ENCODE results near the gene SLC25A17. TPM values are rescaled to one million over a fixed set of nuclear protein-coding genes. Genes with fewer than 3 reads are reported as not detected.

The SLC25A17 gene
- polyA plus RNA-seq, 4 donors = 8.1 to 18.5 (median 11.0) TPM

GRCh38 chr22:40746428-40747220 is 72.5 kb downstream of the SLC25A17 start:
- no peaks in the 10 kb centered on the region for H3K27me3 ChIP-seq (ENCODE audit: control insufficient read depth in 3 of 3, insufficient read depth in 3 of 3, low read length in 3 of 3)
- H3K36me3 ChIP-seq (ENCODE audit: control insufficient read depth in 3 of 3, insufficient read depth in 2 of 3, low read depth in 1 of 3, low read length in 3 of 3) = no peaks in the 10 kb centered on the region
- H3K27ac ChIP-seq (ENCODE audit: low read depth in 1 of 3, low read length in 2 of 3) = no peak overlapping the region
- DNase-seq = no peak
- no peaks in the 10 kb centered on the region for H3K4me1 ChIP-seq (ENCODE audit: control insufficient read depth in 3 of 3, insufficient read depth in 2 of 3, low read depth in 1 of 3, low read length in 2 of 3)
- 64 to 81% (median 72%) methylated on average over 4 to 5 of the region's 12 CpGs for WGBS, 3 donors
- H3K4me3 ChIP-seq (ENCODE audit: low read depth in 1 of 3, low read length in 3 of 3) = no peak overlapping the region
- no peak for FAIRE-seq
- H3K9me3 ChIP-seq (ENCODE audit: control insufficient read depth in 2 of 2, insufficient read depth in 1 of 2, low read depth in 1 of 2, low read length in 1 of 2) = peaks cover 0 to 14% of the 10 kb centered on the region in 2 donors

DNA sequence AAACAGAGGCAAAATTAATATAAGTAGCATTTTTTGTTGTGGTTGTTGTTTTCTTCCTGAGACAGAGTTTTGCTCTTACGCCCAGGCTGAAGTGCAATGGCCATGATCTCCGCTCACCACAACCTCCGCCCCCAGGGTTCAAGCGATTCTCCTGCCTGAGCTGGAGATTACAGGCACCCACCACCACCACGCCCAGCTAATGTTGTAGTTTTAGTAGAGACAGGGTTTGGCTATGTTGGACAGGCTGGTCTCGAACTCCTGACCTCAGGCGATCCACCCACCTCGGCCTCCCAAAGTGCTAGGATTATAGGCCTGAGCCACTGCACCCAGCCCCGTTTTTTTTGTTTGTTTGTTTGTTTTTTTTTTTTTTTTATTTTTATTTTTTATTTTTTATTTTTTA is 75.4 kb downstream of the SLC25A17 start:
- 77 to 82% (median 79%) methylated on average over 9 of the region's 9 CpGs for WGBS, 3 donors

GRCh38 chr22:40741116-40741515 is 78.0 kb downstream of the SLC25A17 start:
- Histone ChIP-seq H3K36me3 (ENCODE audit: control insufficient read depth in 3 of 3, insufficient read depth in 2 of 3, low read depth in 1 of 3, low read length in 3 of 3) (no peaks in the 10 kb centered on the region), H3K4me1 (ENCODE audit: control insufficient read depth in 3 of 3, insufficient read depth in 2 of 3, low read depth in 1 of 3, low read length in 2 of 3) (no peaks in the 10 kb centered on the region), H3K27me3 (ENCODE audit: control insufficient read depth in 3 of 3, insufficient read depth in 3 of 3, low read length in 3 of 3) (no peaks in the 10 kb centered on the region), H3K9me3 (ENCODE audit: control insufficient read depth in 2 of 2, insufficient read depth in 1 of 2, low read depth in 1 of 2, low read length in 1 of 2) (no peaks in the 10 kb centered on the region), H3K27ac (ENCODE audit: low read depth in 1 of 3, low read length in 2 of 3) (no peak overlapping the region), H3K4me3 (ENCODE audit: low read depth in 1 of 3, low read length in 3 of 3) (no peak overlapping the region)
- 59 to 68% (median 64%) methylated on average over 4 of the region's 4 CpGs for WGBS, 3 donors
- FAIRE-seq (no peak), DNase-seq (no peak)

More for the DNA sequence above, 75.4 kb downstream of the SLC25A17 start:
- DNase-seq (no peak), FAIRE-seq (no peak)
- Histone ChIP-seq H3K4me1 (ENCODE audit: control insufficient read depth in 3 of 3, insufficient read depth in 2 of 3, low read depth in 1 of 3, low read length in 2 of 3) (no peaks in the 10 kb centered on the region), H3K36me3 (ENCODE audit: control insufficient read depth in 3 of 3, insufficient read depth in 2 of 3, low read depth in 1 of 3, low read length in 3 of 3) (no peaks in the 10 kb centered on the region), H3K27me3 (ENCODE audit: control insufficient read depth in 3 of 3, insufficient read depth in 3 of 3, low read length in 3 of 3) (no peaks in the 10 kb centered on the region), H3K4me3 (ENCODE audit: low read depth in 1 of 3, low read length in 3 of 3) (no peak overlapping the region), H3K27ac (ENCODE audit: low read depth in 1 of 3, low read length in 2 of 3) (no peak overlapping the region), H3K9me3 (ENCODE audit: control insufficient read depth in 2 of 2, insufficient read depth in 1 of 2, low read depth in 1 of 2, low read length in 1 of 2) (peaks cover 0 to 11% of the 10 kb centered on the region in 2 donors)

DNA sequence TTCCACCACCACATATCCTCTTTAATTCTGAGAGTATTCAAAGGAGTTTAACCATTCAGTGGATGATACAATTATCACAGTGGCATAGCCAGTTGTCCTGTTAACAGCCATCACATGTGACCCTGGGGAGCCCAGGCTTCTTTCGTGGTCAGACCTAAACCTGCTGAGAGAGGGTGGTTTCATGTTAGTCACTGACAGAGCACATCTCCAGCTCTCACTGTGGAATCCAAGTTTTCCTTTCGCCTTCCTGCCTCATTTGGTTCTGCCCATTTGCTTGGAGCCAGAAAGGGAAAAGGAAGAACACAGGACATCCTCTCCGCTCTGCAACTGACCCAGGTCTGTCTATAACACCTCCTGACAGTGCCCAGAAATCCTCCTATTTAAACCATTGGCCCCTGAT is 79.4 kb downstream of the SLC25A17 start:
- Histone ChIP-seq H3K4me1 (ENCODE audit: control insufficient read depth in 3 of 3, insufficient read depth in 2 of 3, low read depth in 1 of 3, low read length in 2 of 3) (no peaks in the 10 kb centered on the region), H3K27ac (ENCODE audit: low read depth in 1 of 3, low read length in 2 of 3) (no peak overlapping the region), H3K36me3 (ENCODE audit: control insufficient read depth in 3 of 3, insufficient read depth in 2 of 3, low read depth in 1 of 3, low read length in 3 of 3) (no peaks in the 10 kb centered on the region), H3K9me3 (ENCODE audit: control insufficient read depth in 2 of 2, insufficient read depth in 1 of 2, low read depth in 1 of 2, low read length in 1 of 2) (no peaks in the 10 kb centered on the region), H3K27me3 (ENCODE audit: control insufficient read depth in 3 of 3, insufficient read depth in 3 of 3, low read length in 3 of 3) (no peaks in the 10 kb centered on the region), H3K4me3 (ENCODE audit: low read depth in 1 of 3, low read length in 3 of 3) (no peak overlapping the region)
- FAIRE-seq (no peak), DNase-seq (no peak)
- WGBS, 3 donors = 72 to 79% (median 79%) methylated on average over 3 of the region's 3 CpGs

DNA sequence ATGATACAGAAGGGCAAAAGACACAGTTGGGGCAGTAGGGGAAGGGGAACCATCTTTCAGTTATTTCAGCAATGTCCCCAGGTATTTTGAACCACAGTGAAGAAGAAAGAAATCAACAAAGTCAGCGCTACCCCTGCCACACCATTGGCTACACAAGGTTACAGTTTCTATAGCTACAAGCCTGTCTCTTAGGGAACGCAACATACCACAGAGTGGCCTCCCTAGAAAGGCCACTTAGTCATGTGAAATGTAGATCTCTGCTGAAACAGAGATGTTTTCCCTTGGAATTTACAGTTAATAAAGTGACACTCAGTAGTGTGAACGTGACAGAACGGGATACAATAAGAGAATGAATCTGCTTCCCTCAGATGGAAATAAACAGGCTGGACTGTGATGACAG is 85.2 kb downstream of the SLC25A17 start:
- peaks cover 0 to 12% (median 0%) of the 10 kb centered on the region in 3 donors for H3K4me1 ChIP-seq (ENCODE audit: control insufficient read depth in 3 of 3, insufficient read depth in 2 of 3, low read depth in 1 of 3, low read length in 2 of 3)
- FAIRE-seq (no peak), DNase-seq (no peak)
- no peak overlapping the region for H3K27ac ChIP-seq (ENCODE audit: low read depth in 1 of 3, low read length in 2 of 3)
- H3K36me3 ChIP-seq (ENCODE audit: control insufficient read depth in 3 of 3, insufficient read depth in 2 of 3, low read depth in 1 of 3, low read length in 3 of 3) = no peaks in the 10 kb centered on the region
- H3K9me3 ChIP-seq (ENCODE audit: control insufficient read depth in 2 of 2, insufficient read depth in 1 of 2, low read depth in 1 of 2, low read length in 1 of 2) = peaks cover 0 to 7% of the 10 kb centered on the region in 2 donors
- WGBS, 3 donors = 91 to 96% (median 93%) methylated on average over 4 of the region's 4 CpGs
- no peaks in the 10 kb centered on the region for H3K27me3 ChIP-seq (ENCODE audit: control insufficient read depth in 3 of 3, insufficient read depth in 3 of 3, low read length in 3 of 3)
- H3K4me3 ChIP-seq (ENCODE audit: low read depth in 1 of 3, low read length in 3 of 3) = no peak overlapping the region

DNA sequence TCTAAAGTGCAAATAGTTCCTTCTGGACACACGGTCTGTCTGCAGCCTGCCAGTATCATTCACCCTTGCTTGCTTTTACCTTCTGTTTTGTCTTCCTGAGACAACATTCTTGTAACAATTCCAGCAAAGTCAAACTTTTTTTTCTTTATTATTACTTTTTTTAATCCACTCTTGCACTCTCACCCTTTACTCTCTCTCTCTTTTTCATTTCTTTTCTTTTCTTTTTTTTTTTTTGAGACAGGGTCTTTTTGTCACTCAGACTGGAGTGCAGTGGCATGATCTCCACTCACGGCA is 86.2 kb downstream of the SLC25A17 start:
- Histone ChIP-seq H3K27ac (ENCODE audit: low read depth in 1 of 3, low read length in 2 of 3) (peak overlapping the region in 1 of 3 donors; percentile 21), H3K9me3 (ENCODE audit: control insufficient read depth in 2 of 2, insufficient read depth in 1 of 2, low read depth in 1 of 2, low read length in 1 of 2) (peaks cover 0 to 12% of the 10 kb centered on the region in 2 donors), H3K4me3 (ENCODE audit: low read depth in 1 of 3, low read length in 3 of 3) (no peak overlapping the region), H3K4me1 (ENCODE audit: control insufficient read depth in 3 of 3, insufficient read depth in 2 of 3, low read depth in 1 of 3, low read length in 2 of 3) (peaks cover 0 to 21% (median 0%) of the 10 kb centered on the region in 3 donors), H3K36me3 (ENCODE audit: control insufficient read depth in 3 of 3, insufficient read depth in 2 of 3, low read depth in 1 of 3, low read length in 3 of 3) (no peaks in the 10 kb centered on the region), H3K27me3 (ENCODE audit: control insufficient read depth in 3 of 3, insufficient read depth in 3 of 3, low read length in 3 of 3) (no peaks in the 10 kb centered on the region)
- no peak for DNase-seq
- WGBS, 3 donors = 40 to 50% (median 48%) methylated on average over 2 of the region's 2 CpGs
- no peak for FAIRE-seq

- no peak overlapping the region for H3K4me3 ChIP-seq (ENCODE audit: low read depth in 1 of 3, low read length in 3 of 3)
- 79 to 96% (median 85%) methylated on average over 6 of the region's 6 CpGs for WGBS, 3 donors
- H3K9me3 ChIP-seq (ENCODE audit: control insufficient read depth in 2 of 2, insufficient read depth in 1 of 2, low read depth in 1 of 2, low read length in 1 of 2) = peaks cover 0 to 12% of the 10 kb centered on the region in 2 donors
- DNase-seq (no peak), FAIRE-seq (no peak)
- H3K36me3 ChIP-seq (ENCODE audit: control insufficient read depth in 3 of 3, insufficient read depth in 2 of 3, low read depth in 1 of 3, low read length in 3 of 3) = no peaks in the 10 kb centered on the region
- H3K27ac ChIP-seq (ENCODE audit: low read depth in 1 of 3, low read length in 2 of 3) = peak overlapping the region in 1 of 3 donors; percentile 76
- peaks cover 0 to 35% (median 0%) of the 10 kb centered on the region in 3 donors for H3K4me1 ChIP-seq (ENCODE audit: control insufficient read depth in 3 of 3, insufficient read depth in 2 of 3, low read depth in 1 of 3, low read length in 2 of 3)
- H3K27me3 ChIP-seq (ENCODE audit: control insufficient read depth in 3 of 3, insufficient read depth in 3 of 3, low read length in 3 of 3) = no peaks in the 10 kb centered on the region
Measured at GRCh38 chr22:40729284-40729683, 89.9 kb downstream of the SLC25A17 start.

DNA sequence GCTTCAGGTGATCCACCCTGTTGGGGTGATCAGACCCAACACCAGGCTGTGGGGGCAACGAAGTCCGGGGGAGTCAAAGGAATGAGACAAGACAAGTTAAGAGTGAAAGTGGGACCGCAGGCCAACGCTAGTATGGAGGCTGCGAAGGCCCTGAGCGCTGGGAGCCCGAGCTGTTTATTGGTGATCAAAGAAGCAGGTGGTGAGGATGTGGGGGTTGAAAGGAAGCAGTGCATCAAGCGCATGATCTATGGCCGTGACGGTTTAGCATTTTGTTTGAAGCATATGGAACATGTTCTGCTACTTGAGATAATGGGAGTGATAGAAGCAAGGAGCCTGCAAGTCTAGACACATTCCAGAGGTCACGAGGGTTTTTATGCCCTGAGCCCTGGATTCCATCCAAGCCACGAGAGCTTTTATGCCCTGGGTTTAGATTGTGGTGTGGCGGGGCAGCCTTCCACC is 90.4 kb downstream of the SLC25A17 start:
- no peak for FAIRE-seq
- H3K27ac ChIP-seq (ENCODE audit: low read depth in 1 of 3, low read length in 2 of 3) = peak overlapping the region in 2 of 3 donors; percentile 39 to 80

More for the DNA sequence above, 90.4 kb downstream of the SLC25A17 start:
- H3K4me3 ChIP-seq (ENCODE audit: low read depth in 1 of 3, low read length in 3 of 3) = no peak overlapping the region
- no peaks in the 10 kb centered on the region for H3K36me3 ChIP-seq (ENCODE audit: control insufficient read depth in 3 of 3, insufficient read depth in 2 of 3, low read depth in 1 of 3, low read length in 3 of 3)
- H3K9me3 ChIP-seq (ENCODE audit: control insufficient read depth in 2 of 2, insufficient read depth in 1 of 2, low read depth in 1 of 2, low read length in 1 of 2) = peaks cover 0 to 12% of the 10 kb centered on the region in 2 donors
- peaks cover 0 to 35% (median 0%) of the 10 kb centered on the region in 3 donors for H3K4me1 ChIP-seq (ENCODE audit: control insufficient read depth in 3 of 3, insufficient read depth in 2 of 3, low read depth in 1 of 3, low read length in 2 of 3)
- 15 to 30% (median 30%) methylated on average over 13 of the region's 13 CpGs for WGBS, 3 donors
- H3K27me3 ChIP-seq (ENCODE audit: control insufficient read depth in 3 of 3, insufficient read depth in 3 of 3, low read length in 3 of 3) = no peaks in the 10 kb centered on the region
- DNase-seq = peak; percentile 84 to 91
